SHP77 treated with DMSO at 0.1 percent for 48 hours (cell line): Measurements from ENCODE around the gene TMEM240.
"Not testable (repeated sequence)": the region's sequence is repeated elsewhere in the genome, so short reads cannot be mapped to it uniquely, and the experiment has no call there.

Experiments
- DNase-seq: peaks from one replicate; lab custom pipeline; 2025; lab: John Stamatoyannopoulos, UW

Gene TMEM240

GRCh38 chr1:1494311-1494710 is 46.1 kb downstream of the TMEM240 start:
- not testable (repeated sequence) for DNase-seq

- DNase-seq = no peak
Observed at GRCh38 chr1:1491601-1492000, 48.8 kb downstream of the TMEM240 start.

- no peak for DNase-seq
Observed at GRCh38 chr1:1490633-1491230, 49.7 kb downstream of the TMEM240 start.

- no peak for DNase-seq
Observed at GRCh38 chr1:1489861-1490260, 50.6 kb downstream of the TMEM240 start.

GRCh38 chr1:1489231-1489630 is 51.2 kb downstream of the TMEM240 start:
- no peak for DNase-seq

GRCh38 chr1:1487701-1488100 is 52.7 kb downstream of the TMEM240 start:
- DNase-seq = no peak

GRCh38 chr1:1485755-1486317 is 54.6 kb downstream of the TMEM240 start:
- not testable (repeated sequence) for DNase-seq

- DNase-seq = not testable (repeated sequence)
Observed at GRCh38 chr1:1484976-1485750, 55.3 kb downstream of the TMEM240 start.
